ENCODE results near the gene PDCD5. TPM values are rescaled to one million over a fixed set of nuclear protein-coding genes. Genes with fewer than 3 reads are reported as not detected.

PDCD5 gene
- total and polyA plus RNA-seq, 2 experiments from 2014 or later, result 77.8 to 436 TPM

DNA sequence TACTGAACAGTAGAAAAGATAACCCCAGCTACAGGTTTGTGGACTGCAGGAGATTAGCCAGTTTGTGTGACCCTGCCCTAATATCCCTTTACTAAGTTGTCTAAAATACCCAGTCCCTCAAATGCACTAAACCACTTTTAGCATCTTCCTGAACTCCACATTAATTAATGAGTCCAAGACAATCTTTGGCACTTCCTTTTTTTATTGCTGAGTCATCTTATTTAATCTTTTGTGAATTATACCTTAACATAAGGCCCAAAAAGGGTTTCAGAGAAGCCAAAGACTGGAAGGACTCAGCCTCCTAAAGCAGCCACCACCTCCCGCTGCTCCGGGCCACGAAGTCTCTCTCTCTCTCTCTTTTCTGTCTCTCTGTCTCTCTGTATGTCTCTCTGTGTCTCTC is 48.8 kb upstream of the PDCD5 start (continued):
- TF ChIP-seq, protein P1, sequence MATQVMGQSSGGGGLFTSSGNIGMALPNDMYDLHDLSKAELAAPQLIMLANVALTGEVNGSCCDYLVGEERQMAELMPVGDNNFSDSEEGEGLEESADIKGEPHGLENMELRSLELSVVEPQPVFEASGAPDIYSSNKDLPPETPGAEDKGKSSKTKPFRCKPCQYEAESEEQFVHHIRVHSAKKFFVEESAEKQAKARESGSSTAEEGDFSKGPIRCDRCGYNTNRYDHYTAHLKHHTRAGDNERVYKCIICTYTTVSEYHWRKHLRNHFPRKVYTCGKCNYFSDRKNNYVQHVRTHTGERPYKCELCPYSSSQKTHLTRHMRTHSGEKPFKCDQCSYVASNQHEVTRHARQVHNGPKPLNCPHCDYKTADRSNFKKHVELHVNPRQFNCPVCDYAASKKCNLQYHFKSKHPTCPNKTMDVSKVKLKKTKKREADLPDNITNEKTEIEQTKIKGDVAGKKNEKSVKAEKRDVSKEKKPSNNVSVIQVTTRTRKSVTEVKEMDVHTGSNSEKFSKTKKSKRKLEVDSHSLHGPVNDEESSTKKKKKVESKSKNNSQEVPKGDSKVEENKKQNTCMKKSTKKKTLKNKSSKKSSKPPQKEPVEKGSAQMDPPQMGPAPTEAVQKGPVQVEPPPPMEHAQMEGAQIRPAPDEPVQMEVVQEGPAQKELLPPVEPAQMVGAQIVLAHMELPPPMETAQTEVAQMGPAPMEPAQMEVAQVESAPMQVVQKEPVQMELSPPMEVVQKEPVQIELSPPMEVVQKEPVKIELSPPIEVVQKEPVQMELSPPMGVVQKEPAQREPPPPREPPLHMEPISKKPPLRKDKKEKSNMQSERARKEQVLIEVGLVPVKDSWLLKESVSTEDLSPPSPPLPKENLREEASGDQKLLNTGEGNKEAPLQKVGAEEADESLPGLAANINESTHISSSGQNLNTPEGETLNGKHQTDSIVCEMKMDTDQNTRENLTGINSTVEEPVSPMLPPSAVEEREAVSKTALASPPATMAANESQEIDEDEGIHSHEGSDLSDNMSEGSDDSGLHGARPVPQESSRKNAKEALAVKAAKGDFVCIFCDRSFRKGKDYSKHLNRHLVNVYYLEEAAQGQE (IDR thresholded peaks at IDR 0.05; ENCODE audit: unreplicated experiment), result no peak

DNA sequence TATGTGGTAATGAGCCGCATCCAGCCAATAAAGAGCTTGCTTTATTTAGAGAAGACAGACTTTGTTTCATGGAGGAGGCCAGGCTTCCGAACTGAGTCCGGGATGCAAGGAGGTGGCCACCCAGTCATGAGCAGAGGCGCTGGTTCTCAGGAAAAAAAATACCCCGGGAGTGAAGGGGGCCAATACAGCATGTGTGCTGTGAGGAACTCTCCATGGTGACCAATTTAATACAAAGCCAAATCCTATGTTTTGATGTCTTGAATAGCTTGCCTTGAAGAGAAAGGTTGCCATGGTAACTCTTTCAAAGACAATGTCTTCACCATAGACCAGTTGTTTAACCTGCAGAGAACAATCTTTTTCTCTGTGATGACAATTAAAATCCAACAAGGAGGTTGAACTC is 43.4 kb upstream of the PDCD5 start:
- no peaks in the 10 kb centered on the region for H3K36me3 ChIP-seq (ENCODE audit: insufficient read depth)
- H3F3A ChIP-seq (replicated peaks; ENCODE audit: low read depth), result no peaks in the 10 kb centered on the region
- H3K9me3 Mint-ChIP-seq, result peaks cover 30% of the 10 kb centered on the region
- H2AFZ ChIP-seq, result no peak overlapping the region
- H3K27me3 ChIP-seq (ENCODE audit: insufficient read depth), result no peaks in the 10 kb centered on the region
- no peaks in the 10 kb centered on the region for H3K79me2 ChIP-seq (replicated peaks; ENCODE audit: insufficient read depth)
- H4K20me1 ChIP-seq (replicated peaks; ENCODE audit: insufficient read depth), result no peaks in the 10 kb centered on the region
- no peaks in the 10 kb centered on the region for H3K4me1 Mint-ChIP-seq
- peak; percentile 28 for DNase-seq (ENCODE audit: low spot score)
- peaks cover 10% of the 10 kb centered on the region for H3K36me3 Mint-ChIP-seq (ENCODE audit: low read depth)
- no peak for ATAC-seq
- H3K27ac ChIP-seq (ENCODE audit: low read depth), result no peak overlapping the region
- H3K4me2 ChIP-seq, result no peak overlapping the region
- H3K27me3 Mint-ChIP-seq (ENCODE audit: insufficient read depth, low read depth, poor library complexity), result peaks cover 10% of the 10 kb centered on the region
- no peak overlapping the region for H3K4me3 ChIP-seq
- H3K4me3 Mint-ChIP-seq, result no peak overlapping the region
- H3K9me2 ChIP-seq (ENCODE audit: insufficient read depth), result 0 out of 2 replicates have a peak, but pooled peaks cover 5% of the 10 kb centered on the region
- no peaks in the 10 kb centered on the region for H3K4me1 ChIP-seq (ENCODE audit: insufficient read depth)
- H3K27ac Mint-ChIP-seq, result no peak overlapping the region
- TF ChIP-seq CREB1 (CRISPR knock-in tag; IDR thresholded peaks at IDR 0.05; ENCODE audit: low read depth) (no peak), ZNF114 (CRISPR knock-in tag; IDR thresholded peaks at IDR 0.05) (no peak), ZNF331 (CRISPR knock-in tag; IDR thresholded peaks at IDR 0.05; ENCODE audit: low read depth) (no peak), POLR2AphosphoS5 (IDR thresholded peaks at IDR 0.05; ENCODE audit: low read depth) (no peak), EZH2phosphoT487 (IDR thresholded peaks at IDR 0.05; ENCODE audit: unreplicated experiment) (no peak), STAT1 (IDR thresholded peaks at IDR 0.05; ENCODE audit: unreplicated experiment) (no peak)
- TF ChIP-seq, protein P2, sequence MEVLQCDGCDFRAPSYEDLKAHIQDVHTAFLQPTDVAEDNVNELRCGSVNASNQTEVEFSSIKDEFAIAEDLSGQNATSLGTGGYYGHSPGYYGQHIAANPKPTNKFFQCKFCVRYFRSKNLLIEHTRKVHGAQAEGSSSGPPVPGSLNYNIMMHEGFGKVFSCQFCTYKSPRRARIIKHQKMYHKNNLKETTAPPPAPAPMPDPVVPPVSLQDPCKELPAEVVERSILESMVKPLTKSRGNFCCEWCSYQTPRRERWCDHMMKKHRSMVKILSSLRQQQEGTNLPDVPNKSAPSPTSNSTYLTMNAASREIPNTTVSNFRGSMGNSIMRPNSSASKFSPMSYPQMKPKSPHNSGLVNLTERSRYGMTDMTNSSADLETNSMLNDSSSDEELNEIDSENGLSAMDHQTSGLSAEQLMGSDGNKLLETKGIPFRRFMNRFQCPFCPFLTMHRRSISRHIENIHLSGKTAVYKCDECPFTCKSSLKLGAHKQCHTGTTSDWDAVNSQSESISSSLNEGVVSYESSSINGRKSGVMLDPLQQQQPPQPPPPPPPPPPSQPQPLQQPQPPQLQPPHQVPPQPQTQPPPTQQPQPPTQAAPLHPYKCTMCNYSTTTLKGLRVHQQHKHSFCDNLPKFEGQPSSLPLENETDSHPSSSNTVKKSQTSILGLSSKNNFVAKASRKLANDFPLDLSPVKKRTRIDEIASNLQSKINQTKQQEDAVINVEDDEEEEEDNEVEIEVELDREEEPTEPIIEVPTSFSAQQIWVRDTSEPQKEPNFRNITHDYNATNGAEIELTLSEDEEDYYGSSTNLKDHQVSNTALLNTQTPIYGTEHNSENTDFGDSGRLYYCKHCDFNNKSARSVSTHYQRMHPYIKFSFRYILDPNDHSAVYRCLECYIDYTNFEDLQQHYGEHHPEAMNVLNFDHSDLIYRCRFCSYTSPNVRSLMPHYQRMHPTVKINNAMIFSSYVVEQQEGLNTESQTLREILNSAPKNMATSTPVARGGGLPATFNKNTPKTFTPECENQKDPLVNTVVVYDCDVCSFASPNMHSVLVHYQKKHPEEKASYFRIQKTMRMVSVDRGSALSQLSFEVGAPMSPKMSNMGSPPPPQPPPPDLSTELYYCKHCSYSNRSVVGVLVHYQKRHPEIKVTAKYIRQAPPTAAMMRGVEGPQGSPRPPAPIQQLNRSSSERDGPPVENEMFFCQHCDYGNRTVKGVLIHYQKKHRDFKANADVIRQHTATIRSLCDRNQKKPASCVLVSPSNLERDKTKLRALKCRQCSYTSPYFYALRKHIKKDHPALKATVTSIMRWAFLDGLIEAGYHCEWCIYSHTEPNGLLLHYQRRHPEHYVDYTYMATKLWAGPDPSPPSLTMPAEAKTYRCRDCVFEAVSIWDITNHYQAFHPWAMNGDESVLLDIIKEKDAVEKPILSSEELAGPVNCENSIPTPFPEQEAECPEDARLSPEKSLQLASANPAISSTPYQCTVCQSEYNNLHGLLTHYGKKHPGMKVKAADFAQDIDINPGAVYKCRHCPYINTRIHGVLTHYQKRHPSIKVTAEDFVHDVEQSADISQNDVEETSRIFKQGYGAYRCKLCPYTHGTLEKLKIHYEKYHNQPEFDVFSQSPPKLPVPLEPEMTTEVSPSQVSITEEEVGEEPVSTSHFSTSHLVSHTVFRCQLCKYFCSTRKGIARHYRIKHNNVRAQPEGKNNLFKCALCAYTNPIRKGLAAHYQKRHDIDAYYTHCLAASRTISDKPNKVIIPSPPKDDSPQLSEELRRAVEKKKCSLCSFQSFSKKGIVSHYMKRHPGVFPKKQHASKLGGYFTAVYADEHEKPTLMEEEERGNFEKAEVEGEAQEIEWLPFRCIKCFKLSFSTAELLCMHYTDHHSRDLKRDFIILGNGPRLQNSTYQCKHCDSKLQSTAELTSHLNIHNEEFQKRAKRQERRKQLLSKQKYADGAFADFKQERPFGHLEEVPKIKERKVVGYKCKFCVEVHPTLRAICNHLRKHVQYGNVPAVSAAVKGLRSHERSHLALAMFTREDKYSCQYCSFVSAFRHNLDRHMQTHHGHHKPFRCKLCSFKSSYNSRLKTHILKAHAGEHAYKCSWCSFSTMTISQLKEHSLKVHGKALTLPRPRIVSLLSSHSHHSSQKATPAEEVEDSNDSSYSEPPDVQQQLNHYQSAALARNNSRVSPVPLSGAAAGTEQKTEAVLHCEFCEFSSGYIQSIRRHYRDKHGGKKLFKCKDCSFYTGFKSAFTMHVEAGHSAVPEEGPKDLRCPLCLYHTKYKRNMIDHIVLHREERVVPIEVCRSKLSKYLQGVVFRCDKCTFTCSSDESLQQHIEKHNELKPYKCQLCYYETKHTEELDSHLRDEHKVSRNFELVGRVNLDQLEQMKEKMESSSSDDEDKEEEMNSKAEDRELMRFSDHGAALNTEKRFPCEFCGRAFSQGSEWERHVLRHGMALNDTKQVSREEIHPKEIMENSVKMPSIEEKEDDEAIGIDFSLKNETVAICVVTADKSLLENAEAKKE (CRISPR knock-in tag; IDR thresholded peaks at IDR 0.05), result no peak
- TF ChIP-seq, protein P1 (IDR thresholded peaks at IDR 0.05; ENCODE audit: unreplicated experiment), result no peak
- TF ChIP-seq, protein P3, sequence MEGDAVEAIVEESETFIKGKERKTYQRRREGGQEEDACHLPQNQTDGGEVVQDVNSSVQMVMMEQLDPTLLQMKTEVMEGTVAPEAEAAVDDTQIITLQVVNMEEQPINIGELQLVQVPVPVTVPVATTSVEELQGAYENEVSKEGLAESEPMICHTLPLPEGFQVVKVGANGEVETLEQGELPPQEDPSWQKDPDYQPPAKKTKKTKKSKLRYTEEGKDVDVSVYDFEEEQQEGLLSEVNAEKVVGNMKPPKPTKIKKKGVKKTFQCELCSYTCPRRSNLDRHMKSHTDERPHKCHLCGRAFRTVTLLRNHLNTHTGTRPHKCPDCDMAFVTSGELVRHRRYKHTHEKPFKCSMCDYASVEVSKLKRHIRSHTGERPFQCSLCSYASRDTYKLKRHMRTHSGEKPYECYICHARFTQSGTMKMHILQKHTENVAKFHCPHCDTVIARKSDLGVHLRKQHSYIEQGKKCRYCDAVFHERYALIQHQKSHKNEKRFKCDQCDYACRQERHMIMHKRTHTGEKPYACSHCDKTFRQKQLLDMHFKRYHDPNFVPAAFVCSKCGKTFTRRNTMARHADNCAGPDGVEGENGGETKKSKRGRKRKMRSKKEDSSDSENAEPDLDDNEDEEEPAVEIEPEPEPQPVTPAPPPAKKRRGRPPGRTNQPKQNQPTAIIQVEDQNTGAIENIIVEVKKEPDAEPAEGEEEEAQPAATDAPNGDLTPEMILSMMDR (conservative IDR thresholded peaks at IDR 0.05; ENCODE audit: low read depth in 2 of 2), result no peak

Data from GM23338 (cell line).